Measurements from ENCODE around the gene TAAR9.
"Not testable (repeated sequence)": the region's sequence is repeated elsewhere in the genome, so short reads cannot be mapped to it uniquely, and the experiment has no call there.

Gene TAAR9

DNA sequence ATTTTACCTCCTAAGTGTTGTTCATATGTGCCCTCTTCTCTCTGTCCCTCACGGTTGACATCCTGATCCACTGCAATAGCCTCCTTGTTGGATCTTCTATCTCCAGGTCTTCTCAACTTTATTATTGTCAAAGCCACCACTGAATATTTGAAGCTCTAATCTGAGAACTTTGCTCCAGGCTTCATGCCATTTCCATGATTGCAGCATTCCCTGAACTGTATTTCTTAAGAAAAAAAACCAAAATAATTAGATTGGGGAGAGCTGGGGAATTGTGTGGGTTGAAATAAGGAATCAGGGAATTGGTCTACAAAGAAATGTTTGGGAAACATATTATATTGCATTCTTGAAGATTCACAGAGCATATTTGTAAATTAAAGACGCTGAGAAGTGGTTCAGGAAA lies 22.7 kb upstream of the TAAR9 start:
- no peak for DNase-seq

DNA sequence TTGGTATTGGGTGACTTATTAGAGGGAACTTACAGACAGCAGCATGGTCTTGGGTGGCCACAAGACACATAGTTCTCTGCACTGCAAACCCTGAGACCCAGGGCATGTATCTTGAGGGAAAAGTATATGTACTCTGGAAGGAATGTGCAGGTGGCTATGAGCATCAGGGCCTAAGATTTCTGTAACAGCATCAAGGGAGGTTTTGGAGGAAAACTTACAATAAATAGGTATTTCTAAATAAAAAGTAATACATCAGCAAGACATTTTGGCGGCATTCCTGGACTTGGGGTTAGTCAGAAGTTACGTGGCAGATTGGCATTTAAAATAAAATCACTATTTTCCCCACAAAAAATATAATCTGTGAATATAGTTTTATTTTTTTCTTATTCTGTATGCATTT lies 17.1 kb upstream of the TAAR9 start:
- no peak for DNase-seq

DNA sequence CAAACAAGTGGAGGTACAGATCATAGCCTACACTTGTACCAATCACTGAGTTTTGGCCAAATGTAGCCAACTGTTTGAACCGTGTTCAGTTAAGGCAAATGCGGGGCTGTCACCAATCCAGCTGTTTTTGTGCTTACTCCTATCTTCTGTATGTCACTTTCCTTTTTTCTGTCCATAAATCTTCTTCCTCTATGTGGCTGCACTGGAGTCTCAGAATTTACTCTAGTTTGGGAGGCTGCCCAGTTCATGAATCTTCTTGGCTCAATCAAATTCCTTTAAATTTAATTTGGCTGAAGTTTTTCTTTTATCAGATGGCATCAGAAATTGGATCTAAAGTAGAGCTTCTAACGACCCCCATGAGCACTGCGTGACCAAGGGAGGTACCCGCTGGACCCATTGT lies 13.4 kb upstream of the TAAR9 start:
- DNase-seq = no peak

DNA sequence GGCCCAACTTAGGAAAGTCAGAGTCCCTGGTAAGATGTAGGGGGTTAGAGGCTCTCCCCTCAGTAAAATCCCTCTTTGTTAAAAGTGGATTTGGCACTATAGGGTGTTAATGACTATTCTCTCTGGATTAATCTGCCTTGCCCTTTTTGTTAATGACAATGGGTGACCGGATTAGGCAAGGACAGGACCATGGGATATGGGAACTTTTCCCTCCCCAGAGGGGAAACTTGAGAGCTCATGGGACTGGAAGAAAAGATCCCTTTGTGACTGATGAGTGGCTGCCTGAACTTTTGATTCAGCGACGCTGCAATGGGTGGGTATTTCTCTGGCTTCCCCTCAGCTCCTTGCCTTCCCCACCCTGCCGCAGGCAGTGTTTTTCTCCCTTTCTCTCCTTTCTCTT lies 12.2 kb upstream of the TAAR9 start:
- no peak for DNase-seq

DNA sequence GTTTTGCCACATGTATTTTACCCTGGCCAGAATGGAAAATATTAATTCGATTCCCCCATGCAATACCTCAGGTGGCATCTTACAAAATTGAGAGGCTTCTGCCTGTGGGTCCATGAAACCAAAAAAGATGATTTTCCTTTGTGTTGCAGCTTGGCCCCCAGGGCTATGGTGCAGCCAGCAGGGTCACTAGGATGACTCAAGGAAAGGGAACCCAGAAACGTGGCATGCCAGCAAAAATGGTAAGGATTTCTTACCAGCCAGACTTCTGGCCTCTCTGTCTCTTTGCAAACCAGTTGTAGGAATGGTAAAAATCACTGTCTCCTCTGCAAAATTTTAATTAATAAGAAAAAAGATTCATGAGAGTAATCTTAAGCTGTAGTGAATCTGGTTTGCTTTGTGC lies 11.6 kb upstream of the TAAR9 start:
- DNase-seq = no peak

DNA sequence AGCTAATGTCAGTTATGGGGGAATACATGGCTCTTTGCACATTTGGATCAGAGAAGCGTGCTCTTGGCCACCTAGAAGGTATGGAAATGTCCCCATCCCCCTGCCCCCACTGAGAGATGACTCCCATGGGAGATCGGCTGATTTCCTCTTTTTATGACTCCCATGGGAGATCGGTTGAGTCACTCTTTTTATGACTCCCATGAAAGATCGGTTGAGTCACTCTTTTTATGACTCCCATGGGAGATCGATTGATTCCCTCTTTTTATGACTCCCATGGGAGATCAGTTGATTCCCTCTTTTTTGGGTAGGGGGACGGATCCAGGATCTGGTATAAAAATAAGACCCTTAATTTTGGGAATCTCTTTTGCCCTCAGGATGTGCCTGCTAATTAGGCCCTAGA lies 10.3 kb upstream of the TAAR9 start:
- no peak for DNase-seq

DNA sequence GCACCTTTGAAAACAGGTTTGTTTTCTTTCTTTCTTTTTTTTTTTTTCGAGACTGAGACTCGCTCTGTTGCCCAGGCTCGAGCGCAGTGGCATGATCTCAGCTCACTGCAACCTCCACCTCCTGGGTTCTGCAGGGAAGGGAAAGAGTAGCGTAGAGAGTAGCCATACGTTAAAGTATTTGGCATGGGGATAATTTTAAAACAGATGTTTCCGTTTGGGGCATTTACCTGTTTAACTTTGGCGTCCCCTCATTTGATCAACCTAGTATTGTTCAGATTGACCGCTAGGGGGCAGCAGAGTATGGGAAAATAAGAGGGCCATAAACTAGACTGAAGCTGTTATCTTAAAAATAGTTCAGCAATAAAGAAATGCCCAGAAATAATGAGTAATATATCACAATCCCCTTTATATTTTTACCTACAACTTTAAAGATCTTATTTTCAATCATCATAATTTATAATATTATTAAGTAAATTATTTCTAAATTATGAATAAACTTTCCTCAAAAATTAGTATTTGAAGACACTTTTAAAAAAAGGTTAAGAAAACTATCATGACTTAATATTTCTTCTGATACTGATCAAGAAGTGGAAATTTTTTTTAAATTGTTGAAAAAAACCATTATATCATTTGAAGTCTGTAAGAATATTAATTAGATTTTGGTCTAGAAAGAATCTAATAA lies 7.6 kb upstream of the TAAR9 start:
- peak; percentile 80 for DNase-seq

DNA sequence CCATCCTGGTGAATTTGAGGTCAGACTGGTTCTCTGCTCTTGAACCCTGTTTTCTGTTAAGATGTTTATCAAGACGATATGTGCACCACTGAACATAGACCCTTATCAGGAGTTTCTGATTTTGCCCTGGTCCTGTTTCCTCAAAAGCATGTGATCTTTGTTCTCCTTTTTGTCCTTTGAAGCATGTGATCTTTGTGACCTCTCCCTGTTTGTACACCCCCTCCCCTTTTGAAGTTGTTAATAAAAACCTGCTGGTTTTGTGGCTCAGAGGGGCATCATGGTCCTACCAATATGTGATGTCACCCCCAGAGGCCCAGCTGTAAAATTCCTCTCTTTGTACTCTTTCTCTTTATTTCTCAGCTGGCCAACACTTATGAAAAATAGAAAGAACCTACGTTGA lies 3.5 kb upstream of the TAAR9 start:
- not testable (repeated sequence) for DNase-seq

DNA sequence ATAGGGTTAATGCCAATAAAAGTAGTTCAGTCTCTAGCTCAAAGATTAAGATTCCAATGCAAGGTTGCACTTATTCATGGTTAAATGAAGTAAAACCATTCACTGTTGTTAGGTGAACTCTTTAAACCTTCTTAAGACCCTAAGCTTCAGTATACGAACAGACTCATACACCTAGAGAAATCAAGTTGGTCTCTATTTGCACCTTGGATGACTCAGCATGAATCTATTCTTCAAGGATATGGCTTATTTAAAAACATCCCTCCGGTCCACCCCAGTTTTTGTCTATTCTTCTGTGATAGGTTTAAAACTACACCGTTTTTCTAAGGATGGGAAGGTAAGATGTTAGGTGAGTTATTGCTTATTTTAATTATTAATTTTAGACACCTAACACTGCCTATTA lies 932 bp upstream of the TAAR9 start:
- DNase-seq = no peak

DNA sequence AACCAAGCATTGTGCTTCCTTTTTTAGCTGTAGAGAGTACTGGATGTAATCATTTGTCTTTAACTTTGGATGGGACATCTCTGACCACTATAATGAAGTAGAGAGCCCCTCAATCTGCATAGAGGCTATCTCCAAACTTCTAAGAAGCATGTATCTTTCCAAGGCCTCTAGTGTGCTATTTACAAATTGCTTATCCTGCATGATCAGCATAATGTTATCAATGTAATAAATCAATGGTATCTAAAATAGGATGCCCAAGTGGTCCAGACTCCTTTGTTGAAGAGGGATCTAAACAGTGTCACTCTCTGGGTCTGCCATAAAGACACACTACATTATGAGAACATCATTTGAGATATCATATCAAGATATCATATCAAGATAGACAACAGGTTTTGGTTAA lies 6.7 kb downstream of the TAAR9 start:
- no peak for DNase-seq

DNA sequence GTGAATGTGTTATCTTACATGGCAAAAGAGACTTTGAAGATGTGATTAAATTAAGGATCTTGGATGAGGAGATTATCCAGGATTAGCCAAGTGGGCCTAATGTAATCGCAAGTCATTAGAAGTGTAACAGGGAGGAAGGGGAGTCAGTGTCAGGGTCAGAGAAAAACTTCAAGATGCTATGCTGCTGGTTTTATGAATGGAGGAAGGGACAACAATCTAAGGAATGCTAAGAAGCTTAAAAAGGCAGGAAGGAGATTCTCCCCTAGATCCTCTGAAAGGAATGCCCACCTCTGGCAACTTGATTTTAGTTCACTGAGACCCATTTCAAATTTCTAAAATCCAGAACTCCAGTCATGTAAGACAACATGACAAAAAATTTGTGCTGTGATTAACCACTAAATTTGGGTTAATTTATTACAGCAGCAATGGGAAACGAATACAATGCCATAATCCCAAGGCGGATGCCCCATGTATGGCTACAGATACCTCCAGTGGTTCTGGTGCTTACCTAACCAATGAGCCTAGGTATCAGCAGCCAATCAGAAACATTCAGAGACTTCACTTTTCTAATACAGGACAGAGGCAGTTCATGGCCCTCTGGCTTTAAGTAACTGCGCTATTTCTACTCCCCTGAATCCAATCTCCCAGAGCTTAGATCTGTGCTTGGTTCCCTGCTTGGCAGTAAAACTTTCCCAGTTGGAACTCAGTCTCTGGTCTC lies 10.8 kb downstream of the TAAR9 start:
- no peak for DNase-seq

DNA sequence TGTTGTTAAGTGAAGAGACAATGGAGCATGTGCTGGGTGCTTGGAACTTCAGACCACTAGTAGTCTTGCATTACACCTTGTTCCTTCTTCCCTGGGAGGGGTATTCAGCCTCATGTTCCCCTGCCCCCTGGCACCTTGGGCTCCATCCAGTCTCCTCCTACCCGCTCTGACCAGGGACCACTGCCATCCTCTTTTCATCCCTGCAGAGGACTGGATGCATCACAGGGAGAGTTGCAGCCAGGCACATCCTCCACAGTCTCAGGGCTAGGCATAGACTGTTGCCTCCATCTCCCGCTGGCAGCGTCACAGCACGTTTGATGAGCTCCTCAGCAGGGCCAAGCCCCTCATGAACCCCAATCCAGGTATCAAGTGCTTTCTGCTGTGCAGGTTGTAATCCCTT lies 13.1 kb downstream of the TAAR9 start:
- no peak for DNase-seq

DNA sequence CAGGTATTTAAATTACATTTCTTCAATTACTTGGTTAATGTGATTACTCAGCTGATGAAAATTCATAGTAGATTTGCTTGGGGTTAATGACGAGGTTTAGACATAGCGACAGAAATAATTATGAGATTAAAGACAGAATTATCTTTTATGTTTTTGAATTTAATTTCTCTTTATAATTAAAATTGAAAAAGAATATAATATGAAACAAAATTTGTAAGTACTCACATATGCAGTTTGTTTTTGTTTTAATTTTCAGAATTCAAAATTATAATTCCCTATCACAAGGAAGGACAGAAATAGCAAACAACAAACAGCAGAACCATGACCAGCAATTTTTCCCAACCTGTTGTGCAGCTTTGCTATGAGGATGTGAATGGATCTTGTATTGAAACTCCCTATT lies 14.3 kb downstream of the TAAR9 start, which contains the start of gene TAAR8:
TAAR8 (plus strand) TSS at position 301 of the 400 bp plus-strand sequence; CDS start at position 322, 21 bp downstream.
- DNase-seq = no peak

DNA sequence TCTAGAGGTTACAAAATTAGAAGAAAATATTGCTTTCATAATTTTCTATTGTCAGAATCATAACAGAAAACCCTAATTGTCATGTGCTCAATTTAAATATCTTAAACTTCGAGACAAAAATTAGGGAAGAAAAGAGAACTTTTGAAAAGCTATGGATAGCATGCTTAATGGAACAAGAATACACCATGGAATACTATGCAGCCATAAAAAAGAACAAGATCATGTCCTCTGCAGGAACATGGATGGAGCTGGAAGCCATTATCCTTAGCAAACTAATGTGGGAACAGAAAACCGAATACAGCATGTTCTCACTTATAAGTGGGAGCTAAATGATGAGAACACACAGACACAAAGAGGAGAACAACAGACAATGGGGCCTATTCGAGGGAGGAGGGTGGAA lies 22.0 kb downstream of the TAAR9 start:
- DNase-seq = not testable (repeated sequence)

DNA sequence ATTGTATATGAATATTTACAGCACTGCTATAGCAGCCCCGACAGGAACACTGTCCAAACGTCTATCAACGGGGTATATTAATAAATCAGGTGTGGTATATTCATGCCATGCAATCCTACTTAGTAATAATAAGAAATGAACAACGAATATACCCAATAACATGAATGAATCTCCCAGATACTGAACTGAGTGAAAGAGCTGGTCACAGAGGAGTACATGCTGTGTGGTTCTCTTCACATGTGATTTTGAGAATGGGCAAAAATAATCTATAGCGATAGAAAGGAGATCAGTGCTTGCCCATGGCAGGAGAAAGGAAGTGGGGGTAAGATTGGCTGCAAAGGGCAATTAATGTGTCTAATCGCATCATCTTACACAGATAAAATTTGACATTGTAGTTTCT lies 28.3 kb downstream of the TAAR9 start:
- no peak for DNase-seq

DNA sequence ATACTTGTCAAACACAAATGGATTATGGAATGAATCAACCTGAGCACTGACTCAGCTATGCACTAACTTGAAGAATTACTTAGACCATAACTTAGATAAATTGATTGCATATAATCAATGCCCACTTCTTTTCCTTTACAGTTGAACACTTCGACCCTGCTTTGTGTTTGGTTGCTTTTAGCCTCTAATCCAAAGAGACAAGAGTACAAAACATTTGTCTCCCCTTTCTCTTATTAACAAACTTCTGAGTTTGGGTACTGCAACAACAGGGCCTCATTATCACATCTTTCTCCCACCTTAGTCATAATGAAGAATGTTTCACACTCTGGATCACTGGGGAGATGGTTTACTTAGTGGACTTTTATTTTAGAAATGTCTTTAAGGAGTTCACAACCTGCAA lies 29.5 kb downstream of the TAAR9 start:
- no peak for DNase-seq

DNA sequence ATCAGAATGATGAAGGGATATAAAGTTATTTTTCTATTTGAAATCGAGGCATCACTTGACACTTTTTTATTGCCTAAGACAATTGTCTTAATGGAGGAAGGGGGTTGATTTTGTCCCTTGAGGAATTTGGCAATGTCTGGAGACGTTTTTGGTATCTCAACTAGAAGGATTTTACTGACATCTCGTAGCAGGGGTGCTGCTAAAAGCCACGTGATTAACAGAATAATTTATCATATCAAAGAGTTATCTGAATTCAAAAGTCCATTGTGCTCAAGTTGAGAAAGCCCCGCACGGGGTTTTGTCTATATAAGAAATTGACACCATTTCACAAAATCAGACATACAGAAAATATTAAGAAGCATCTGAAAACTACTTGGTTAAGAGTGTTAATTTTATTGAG lies 30.5 kb downstream of the TAAR9 start:
- no peak for DNase-seq

DNA sequence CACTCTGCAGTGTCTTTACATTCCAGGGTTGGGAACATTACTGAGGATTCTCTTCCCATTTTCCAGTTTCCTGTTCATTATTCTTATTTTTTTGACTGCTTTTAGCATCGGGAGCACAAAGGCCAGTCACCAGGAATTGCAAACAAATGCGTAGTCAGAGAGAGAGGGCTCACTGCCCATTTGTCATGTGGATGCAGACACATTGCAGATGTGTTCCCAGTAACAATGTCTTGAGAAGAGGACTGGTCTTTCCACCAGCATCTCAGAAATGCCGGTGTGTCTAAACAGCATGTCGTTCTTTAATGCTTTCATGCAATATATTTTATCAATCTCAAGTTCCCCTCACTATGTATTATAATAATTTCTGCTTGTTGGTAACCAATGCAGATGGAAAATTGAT lies 31.1 kb downstream of the TAAR9 start:
- no peak for DNase-seq

DNA sequence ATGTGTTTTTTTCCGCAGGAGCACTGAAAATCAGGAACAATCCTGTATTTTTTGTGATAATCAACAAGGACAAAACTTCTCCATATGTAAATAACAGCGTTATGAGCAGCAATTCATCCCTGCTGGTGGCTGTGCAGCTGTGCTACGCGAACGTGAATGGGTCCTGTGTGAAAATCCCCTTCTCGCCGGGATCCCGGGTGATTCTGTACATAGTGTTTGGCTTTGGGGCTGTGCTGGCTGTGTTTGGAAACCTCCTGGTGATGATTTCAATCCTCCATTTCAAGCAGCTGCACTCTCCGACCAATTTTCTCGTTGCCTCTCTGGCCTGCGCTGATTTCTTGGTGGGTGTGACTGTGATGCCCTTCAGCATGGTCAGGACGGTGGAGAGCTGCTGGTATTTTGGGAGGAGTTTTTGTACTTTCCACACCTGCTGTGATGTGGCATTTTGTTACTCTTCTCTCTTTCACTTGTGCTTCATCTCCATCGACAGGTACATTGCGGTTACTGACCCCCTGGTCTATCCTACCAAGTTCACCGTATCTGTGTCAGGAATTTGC lies 32.2 kb downstream of the TAAR9 start, which contains the start of gene TAAR6:
TAAR6 (plus strand) TSS at position 102 of the 557 bp plus-strand sequence; CDS start at position 102, 0 bp downstream.
- no peak for DNase-seq

DNA sequence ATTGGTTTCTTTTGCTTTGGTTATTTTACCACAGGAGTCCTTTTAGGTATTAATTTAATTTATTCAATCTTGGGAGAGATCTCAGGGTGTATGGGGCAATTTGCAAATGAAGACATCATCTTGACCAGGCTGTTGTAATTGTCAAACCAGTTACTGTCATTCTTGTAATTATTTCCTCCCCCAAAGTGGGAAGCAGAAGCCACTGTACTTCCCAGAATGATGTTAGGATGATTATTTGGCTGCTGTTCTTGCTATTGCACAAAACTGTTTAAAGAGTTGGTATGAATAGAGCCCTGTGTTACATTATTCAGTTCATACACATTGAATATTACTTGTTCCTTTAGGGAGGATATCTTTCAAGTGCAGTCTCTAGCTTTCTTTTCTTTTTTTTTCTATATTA lies 33.7 kb downstream of the TAAR9 start:
- DNase-seq = no peak

DNA sequence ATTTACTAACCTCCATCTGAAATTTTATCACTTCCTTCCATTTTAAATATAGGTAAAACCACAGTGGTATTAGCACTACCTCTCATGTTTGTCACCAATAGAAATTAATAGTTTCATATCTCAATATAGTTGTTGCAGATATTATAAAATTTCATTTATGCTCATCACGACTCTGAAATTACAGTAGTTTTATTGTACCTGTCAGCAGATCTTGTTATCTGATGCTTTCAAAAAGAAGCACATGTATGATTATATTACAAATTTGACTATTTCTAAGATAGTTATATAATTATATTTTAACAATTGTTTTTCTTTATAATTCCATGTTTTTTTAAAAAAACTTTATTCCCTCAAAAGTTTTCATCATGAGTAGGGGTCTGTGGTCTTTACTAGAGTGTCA lies 46.6 kb downstream of the TAAR9 start:
- no peak for DNase-seq

DNA sequence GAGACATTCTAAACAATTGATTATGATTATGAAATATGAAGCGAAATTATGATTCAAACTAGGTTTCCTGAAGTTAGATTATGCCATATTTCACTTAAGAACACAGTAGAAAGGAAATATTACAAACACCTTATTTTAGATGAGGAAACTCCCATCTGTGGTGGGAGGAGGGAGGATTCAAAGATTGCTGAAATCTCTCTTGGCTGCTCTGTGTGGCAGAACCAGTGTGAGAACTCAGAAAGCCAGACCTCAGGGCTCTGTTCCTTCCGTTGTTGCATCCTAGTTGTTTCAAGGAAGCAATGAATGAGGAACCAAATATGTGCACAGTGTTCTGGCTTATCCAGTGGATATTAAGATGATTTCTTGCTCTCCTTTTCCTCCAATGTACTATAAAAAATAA lies 49.3 kb downstream of the TAAR9 start:
- DNase-seq = no peak
